ENCODE measurements around the gene ALK.

DNA sequence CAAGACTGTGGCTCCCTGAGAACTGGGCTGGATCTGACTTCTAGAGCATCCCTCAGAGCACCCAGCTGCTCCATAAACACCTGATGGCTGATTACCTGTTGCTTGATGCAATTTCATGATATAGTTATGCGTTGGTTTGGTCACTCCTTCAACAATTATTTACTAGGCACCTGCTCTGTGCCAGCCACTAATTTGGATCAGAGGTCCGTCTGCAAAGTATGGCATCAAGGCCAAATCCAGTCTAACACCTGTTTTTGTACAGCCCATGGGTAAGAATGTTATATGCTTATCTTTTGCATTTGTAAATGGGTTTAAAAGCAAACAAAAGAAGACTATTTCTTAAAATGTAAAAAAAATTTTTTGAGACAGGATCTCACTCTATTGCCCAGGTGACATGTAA lies 348.2 kb downstream of the ALK start:
- no peak for TF ChIP-seq POLR2A (IDR thresholded peaks at IDR 0.05)
- TF ChIP-seq, protein P1, sequence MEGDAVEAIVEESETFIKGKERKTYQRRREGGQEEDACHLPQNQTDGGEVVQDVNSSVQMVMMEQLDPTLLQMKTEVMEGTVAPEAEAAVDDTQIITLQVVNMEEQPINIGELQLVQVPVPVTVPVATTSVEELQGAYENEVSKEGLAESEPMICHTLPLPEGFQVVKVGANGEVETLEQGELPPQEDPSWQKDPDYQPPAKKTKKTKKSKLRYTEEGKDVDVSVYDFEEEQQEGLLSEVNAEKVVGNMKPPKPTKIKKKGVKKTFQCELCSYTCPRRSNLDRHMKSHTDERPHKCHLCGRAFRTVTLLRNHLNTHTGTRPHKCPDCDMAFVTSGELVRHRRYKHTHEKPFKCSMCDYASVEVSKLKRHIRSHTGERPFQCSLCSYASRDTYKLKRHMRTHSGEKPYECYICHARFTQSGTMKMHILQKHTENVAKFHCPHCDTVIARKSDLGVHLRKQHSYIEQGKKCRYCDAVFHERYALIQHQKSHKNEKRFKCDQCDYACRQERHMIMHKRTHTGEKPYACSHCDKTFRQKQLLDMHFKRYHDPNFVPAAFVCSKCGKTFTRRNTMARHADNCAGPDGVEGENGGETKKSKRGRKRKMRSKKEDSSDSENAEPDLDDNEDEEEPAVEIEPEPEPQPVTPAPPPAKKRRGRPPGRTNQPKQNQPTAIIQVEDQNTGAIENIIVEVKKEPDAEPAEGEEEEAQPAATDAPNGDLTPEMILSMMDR (IDR thresholded peaks at IDR 0.05): no peak
